Fibroblast of gingiva (primary cell): ENCODE measurements around the gene USP35.
A peak's percentile ranks its signal among the peaks of the same experiment; 100 is the strongest.
"Not testable (repeated sequence)": the region's sequence is repeated elsewhere in the genome, so short reads cannot be mapped to it uniquely, and the experiment has no call there.

Experiments used
- DNase-seq: peaks from one replicate; pipeline ENCODE4 v3.0.0-alpha.2; 2011; ENCODE audit warnings: low read depth

Gene USP35

DNA sequence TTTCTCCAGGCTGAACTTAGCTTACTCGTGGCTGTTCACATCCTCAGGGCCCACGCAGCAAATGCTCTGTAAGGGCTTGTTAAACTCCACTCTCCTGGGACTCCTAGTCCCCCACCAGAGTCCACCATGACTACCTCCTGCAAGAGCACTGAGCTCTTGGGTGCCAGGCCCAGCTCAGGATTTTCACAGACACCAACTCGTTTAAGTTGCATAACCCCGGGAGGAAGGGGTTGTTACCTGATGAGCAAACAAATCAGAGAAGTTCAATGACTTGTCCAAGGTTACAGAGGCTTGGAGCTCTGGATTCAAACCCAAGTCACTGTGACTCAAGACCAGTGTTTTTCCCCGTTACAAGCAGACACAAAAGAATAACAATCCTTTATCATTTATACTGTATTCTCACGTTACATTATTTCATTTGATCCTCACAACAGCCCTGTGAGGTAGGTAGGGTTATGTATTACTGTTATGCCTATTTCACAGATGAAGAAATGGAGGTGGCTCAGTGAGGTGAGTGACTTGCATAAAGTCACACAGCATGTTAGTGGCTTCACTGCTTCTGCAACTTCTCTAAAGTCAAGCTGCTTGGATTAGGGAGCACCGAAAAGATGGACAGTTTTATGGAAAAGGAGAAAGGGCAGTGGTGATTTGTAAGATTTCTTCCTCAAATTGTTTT is 17.7 kb upstream of the USP35 start:
- DNase-seq, result no peak

DNA sequence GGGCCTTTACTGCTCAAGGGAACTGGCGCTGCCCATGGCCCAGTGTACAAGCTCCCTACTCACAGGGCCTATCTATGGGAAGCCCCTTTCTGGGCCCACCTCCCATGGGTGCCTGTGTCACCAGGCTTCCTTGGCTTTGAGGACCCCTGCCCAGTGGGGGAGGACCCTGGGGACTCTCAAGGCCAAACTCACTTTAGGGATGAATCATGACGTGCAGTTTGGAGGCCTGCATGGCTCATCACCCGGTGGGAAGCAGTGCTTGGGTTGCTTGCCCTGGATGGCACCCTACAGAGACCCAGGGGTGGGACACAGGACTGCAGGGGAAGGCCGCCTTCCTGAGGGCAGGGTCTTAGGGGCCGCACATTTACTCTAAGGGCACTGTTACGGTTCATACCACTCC is 16.8 kb upstream of the USP35 start:
- no peak for DNase-seq

DNA sequence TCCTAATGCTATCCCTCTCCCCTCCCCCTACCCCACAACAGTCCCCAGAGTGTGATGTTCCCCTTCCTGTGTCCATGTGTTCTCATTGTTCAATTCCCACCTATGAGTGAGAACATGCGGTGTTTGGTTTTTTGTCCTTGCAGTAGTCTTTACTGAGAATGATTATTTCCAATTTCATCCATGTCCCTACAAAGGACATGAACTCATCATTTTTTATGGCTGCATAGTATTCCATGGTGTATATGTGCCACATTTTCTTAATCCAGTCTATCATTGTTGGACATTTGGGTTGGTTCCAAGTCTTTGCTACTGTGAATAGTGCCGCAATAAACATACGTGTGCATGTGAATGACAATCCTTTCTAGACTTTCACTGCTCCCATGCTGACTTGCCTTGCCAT is 12.9 kb upstream of the USP35 start:
- not testable (repeated sequence) for DNase-seq

DNA sequence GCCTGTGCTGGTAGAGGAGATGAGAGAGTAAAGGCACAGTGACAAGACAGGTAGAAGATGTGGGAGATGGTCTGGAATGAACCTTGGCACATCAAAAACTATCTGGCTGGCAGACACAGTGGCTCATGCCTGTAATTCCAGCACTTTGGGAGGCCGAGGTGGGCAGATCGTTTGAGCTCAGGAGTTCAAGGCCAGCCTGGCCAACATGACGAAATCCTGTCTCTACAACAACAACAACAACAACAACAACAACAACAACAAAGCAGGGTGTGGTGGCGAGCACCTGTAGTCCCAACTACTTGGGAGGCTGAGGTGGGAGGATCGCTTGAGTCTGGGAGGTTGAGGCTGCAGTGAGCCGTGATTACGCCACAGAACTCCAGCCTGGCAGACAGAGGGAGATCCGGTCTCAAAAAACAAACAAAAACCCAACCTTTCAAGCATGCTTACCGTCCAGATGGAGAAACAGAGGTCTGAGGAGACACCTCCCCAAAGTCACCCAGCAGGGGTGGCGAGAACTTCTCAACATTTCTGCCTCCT is 12.0 kb upstream of the USP35 start:
- DNase-seq, result no peak

DNA sequence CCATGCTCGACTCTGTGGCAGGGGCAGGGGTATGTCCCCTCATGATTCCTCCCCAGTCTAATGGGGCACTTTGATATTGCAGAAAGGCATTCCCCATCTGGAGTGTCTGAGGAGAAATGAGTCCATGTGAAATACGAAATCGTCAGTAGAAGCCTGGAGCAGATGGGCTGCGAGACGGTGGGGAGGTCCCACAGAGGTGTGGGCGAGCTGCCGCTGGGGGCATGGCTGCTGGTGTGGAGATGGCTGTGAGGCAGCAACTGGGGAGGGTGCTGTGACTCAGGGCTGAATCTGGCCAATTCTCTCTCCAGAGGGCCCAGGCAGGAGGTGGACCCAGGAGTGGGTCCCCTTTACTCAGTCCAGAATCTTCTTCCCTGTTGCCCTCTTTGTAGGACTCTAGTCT is 11.5 kb upstream of the USP35 start:
- DNase-seq, result no peak

DNA sequence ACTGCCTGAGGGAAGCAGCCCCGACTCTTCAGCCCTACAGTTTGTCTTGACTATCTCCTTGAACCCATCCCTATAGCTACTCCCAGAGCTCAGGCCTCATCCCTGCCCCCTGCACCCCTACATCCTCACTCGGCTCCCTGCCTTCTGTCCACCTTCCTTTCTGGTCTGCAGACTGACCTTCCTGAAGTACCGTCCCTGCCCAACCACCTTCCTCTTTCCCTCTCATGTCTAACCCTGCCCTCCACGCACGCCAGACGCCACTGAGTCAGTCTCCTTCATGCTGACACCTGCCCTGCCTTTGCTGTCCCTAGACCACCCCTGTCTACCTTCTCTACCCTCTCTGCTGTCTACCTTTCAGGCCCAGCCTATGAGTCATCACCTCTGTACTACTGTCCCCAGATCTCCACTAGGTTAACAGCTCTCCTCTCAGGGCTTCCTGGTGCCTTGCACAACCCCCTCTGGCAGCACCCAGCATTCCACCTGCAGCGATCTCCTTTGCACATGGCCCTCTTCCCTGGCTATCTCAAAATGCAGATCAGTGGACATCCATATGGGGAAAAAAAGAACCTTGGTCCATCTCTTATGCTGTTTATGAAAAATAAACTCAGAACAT is 9.2 kb upstream of the USP35 start:
- no peak for DNase-seq

DNA sequence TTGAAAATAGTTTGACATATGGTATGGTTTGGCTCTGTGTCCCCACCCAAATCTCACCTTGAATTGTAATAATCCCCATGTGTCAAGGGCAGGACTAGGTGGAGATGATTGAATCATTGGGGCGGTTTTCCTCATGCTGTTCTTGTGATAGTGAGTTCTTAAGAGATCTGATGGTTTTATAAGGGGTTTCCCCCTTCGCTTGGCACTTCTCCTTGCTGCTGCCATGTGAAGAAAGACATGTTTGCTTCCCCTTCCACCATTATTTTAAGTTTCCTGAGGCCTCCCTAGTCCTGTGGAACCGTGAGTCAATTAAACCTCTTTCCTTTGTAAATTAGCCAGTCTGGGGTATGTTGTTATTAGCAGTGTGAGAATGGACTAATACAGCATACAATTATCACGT is 8.0 kb upstream of the USP35 start:
- no peak for DNase-seq

DNA sequence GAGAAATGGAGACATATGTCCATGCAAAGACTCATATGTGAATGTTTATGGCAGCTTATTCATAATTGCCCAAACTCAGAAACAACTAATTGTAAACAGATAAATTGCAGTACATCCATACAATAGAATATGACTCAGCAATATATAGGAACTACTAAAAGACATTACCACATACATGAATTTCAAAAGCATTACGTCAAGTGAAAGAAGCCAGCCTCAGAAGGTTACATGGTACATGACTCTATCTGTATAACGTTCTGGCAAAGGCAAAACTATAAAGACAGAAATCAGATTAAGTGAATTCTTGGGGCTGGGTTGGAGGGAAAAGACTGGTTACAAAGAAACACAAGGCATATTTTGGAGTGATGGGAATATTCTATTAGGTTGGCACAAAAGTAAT is 7.5 kb upstream of the USP35 start:
- peak; percentile 38 for DNase-seq

DNA sequence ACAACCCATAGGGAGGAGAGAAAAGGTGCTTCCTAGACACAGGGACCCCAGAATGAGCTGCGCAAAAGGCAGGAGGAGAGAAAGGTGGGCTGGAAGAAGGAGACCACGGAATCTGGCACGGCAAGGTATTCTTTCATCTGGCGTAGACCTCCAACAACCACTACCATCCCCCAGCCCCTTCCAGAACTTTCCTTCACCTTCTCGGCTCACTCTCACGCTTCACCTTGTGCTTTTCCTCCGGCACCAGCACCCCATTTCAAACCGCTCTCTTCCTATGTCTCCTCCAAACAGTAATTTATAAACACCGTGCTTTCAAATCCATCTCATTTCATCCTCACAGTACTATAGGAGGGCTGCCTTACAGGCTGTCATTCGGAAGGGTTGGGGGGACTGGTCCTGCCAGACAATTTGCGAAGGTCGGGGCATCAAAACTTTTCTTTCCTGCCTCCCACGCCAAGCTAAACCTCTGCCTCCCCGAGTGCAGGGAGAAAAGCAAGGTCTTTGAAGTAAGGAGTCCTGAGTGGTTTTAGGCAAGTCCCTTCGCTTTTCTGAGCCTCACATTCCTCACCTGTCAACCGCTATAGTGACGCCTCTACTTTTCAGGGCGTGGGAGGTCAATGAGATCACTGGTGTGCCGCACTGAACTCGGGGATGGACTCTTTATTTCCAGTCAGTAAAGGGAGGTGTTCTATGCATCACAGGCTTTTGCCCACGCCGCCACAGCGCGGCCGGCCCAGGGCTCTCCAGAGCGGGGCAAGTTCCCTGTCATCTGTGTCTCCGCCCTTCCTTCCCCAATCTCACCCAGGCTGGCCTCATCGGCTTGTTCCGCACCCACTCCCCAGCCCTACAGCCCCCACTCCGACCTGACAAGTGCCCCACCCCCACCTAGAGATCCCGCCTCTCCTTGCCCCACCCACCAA is 1.1 kb upstream of the USP35 start:
- no peak for DNase-seq

DNA sequence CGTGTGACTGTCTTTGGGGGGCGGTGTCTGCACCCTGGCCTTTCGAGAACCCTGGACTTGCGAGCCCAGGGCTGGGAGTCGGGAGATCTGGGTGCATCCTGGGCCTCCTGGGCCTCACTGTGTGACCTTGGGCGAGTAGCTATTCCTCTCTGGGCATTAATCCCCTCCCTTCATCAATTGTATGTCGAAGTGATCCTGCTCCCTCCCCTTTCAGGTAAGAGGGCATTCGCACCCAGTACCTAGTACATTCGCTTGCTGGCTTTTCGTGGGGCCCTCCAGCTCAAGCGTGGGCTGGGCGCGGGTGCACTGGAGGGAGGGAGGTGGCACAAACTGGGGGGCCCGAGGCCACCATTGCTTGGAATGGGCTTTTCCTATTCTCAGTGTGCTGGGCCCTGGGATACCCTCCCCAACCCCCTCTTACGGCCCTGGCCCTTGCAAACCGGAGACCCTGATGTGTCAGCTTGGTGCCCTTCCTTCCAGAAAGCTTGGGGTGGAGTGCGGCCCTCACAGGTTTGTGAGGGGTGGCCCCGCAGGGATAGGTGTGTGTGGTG is 530 bp downstream of the USP35 start:
- DNase-seq, result no peak

DNA sequence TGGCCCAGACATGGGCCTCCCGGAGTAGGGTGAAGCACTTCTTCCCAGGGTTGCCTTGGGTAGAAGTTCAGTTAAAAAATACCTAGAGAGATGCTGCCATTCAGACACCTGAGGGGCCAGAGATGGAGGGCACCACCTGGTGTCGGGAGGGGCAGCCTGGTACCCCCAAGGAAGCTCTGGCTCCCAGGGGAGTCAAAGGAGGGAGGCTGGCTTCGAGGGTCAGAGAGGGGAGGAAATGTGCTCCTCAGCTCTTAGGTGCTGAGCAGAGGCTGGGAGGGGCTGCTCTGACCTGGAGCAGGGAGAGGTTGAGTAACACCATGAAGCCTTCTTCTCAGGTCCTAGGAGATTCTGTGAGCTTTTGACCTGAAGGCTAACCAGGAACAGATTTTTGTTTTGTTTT is 1.1 kb downstream of the USP35 start:
- DNase-seq, result no peak

DNA sequence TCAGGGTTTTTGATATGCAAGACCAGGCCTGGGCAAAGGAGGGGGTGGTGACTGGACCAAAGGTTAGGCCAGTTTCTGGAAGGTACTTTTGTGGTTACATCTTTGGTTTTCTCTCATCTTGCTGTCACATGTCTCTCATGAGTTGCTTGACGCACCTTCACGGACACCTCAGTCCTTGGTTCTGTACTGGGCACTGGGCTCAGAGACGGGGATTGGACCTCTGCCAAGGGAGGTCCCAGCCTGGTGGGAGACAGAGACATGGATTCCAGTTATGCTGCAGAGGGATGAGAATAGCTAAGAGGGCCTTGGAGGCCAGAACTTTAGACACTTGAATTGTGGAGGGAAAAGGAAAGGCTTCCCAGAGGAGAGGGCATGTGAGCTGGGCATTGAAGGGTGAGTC is 1.7 kb downstream of the USP35 start:
- no peak for DNase-seq

DNA sequence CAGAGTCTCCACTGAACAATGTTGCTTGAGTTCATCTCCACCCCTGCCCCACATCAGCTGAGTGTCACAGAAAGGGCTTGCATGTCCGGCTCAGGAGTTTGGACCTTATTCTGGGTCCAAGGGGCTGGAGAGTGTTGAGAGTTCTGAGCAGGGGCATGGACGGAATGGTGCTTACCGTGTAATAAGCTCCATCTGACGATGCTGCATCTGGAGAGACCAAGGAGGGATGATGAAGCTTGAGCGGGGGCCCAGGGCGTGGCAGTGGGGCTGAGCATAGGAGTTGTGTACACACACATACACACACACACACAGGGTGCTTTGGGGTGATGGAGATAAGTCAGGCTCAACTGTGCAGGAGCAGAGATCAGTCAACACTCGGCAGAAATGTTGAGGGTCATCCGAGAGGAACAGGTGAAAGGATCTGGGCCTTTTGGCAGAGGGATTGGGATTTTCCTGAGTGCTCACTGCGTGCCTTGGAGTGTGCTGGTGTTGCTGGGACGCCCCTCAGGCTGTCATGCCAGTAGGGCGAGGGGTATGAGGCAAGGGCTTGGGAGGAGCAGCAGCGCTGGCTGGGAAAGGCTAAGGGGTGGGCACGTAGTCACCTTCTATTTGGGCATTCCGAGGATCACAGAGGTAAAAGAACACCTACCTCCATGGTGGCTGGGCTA is 2.3 kb downstream of the USP35 start:
- DNase-seq, result no peak

DNA sequence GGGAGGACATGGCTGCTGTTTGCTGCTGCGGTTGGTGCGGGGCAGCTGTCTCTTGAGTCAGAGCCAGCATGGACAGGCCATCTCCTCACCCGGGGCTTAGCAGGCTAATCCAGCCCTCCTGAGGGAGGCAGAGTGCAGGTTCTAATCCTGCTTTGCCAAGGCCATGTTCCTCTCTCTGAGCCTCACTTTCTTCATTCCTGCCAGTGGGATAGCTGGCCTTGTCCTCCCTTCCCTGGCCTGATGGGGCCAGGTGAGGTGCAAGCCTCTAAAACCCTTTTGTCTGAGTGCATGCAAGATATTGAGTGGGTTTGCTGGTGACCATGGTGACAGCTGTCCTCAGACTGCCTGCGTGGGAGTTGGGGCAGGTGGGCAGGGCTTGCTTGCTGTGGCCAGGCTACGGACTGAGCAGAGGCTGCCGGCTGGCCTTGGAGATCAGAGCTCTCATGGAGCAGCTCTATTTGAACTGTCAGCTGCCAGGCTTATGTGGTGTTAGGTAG is 3.6 kb downstream of the USP35 start:
- no peak for DNase-seq

DNA sequence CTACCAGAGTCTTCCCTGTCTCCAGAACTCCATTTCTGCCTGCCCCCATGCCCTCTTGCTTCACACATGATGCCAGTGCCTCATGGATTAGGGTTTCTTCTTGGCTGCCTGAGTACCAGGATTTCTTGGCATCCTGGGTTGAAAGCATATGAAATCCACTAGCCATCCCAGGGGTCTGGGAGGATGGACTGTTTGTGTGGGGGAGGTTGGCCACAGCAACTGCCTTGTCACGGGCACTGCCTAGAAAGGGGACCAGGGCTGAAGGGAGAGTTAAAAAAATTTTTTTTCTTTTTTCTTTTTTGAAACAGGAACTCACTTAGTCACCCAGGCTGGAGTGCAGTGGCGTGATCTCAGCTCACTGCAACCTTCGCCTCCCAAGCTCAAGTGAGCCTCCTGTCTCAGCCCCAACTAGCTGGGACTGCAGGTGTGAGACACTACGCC is 4.2 kb downstream of the USP35 start:
- DNase-seq, result peak; percentile 84

DNA sequence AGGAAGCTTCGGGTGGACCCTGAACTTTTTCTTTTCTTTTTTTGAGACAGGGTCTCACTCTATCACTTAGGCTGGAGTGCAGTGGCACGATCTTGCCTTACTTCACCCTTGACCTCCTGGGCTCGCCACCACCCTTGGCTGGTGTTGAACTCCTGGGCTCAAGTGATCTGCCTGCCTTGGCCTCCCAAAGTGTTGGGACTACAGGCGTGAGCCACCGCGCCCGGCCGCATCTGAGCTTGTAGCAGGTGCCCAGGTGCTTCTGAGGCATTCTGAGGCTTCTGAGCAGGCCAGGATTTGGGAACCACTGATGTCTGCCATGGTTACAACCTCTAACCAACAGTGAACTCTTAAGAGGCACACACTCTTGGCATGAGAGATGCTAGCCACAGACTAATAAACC is 5.1 kb downstream of the USP35 start:
- DNase-seq, result no peak

DNA sequence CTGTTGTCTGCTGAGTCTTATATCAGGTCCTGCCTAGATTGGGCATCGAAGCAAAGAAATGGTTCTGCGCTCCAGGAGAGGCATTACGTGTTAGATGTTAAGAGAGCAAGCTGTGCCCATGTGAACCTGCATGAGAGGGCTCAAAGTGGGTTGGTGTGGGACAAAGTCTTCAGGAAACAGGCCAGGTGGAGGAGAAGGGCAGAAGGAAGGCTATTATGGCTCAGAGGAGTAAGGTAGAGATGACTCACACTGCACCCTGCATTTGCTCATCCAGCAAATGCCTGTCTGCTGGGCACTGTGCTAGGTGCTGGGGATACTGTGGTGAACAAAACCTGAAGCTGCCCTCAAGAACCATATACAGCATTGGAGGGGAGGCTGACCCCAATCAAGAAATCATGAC is 5.8 kb downstream of the USP35 start:
- DNase-seq, result no peak

DNA sequence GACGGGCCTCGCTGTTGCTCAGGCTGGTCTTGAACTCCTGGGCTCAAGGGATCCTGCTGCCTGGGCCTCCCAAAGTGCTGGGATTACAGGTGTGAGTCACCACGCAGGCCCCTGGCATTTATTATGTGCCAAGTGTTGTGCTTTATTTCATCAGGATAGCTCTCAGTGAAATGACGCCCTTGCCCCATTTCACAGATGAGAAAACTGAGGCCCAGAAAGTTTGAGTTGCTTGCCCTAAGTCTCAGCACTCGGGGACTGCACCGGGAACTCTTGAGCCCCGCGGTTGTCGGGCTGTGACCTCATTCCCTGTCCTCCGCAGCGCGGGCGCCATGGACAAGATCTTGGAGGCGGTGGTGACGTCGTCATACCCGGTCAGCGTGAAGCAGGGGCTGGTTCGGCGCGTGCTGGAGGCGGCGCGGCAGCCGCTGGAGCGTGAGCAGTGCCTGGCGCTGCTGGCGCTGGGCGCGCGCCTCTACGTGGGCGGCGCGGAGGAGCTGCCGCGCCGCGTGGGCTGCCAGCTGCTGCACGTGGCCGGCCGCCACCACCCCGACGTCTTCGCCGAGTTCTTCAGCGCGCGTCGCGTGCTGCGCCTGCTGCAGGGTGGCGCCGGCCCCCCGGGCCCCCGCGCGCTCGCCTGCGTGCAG is 7.3 kb downstream of the USP35 start:
- DNase-seq, result no peak

DNA sequence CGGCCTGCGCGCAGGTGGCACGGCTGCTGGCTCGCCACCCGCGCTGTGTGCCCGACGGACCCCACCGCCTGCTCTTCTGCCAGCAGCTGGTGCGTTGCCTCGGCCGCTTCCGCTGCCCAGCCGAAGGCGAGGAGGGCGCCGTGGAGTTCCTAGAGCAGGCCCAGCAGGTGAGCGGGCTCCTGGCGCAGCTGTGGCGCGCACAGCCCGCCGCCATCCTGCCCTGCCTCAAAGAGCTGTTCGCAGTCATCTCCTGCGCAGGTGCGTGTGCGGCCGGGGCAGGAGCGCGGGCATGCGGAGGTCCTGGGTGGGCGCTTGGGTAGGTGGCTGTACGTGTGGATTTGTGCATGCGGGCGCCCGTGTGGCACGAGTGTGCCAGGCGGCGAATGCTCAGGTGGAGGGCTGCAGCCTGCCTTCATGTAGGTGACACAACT is 8.0 kb downstream of the USP35 start:
- no peak for DNase-seq

DNA sequence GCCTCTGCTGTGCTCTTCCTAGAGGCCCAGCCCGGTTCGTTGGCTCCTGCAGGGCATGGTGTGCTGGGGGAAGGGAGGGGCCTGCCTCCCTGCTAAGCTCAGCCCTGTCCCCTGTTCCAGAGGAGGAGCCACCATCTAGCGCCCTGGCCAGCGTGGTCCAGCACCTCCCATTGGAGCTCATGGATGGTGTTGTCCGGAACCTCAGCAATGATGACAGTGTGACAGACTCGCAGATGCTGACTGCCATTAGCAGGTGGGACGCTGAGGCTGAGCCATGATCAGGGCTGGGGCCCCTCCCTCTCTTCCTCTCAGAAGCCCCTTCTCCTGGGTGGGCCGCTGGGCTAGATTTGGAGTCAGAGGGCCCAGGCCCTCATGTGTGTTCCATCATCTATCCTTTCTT is 9.1 kb downstream of the USP35 start:
- no peak for DNase-seq

DNA sequence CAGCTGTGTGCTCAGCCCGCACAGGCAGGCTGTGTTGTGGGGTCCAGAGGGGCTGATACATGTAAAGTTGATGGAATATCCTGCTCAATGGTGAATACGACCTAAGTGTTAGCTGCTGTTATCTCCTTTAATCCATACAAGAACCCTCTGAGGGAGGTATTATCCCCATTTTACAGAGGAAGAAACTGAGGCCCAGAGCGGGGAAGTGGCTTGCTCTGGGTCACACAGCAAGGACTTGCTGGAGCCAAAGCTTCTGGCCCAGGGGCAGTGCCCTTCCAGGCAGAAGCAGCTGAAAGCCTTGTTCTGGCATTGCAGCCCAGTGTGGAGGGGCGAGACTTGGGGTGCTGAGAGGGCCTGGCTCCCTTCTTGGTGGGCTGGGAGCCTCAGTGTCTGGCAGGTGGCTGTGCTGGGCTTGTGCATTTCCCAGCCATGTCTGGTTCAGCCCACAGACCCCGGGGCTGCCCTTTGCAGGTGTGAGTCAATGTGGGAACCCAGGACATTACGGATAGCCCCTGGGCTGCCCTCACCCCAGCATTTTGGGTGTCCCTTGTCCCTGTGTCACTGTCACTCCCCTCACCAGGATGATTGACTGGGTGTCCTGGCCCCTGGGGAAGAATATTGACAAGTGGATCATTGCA is 10.4 kb downstream of the USP35 start:
- no peak for DNase-seq
